GM08714 (cell line): ENCODE results near the gene PDE6D.
"Not testable (repeated sequence)": the region's sequence is repeated elsewhere in the genome, so short reads cannot be mapped to it uniquely, and the experiment has no call there.

Experiments
- H3K4me3 ChIP-seq: fragments of 200-500 bp; sonication (Bioruptor generic); 2 replicates; pipeline ENCODE4 v1.5.1; 2014; ENCODE audit warnings: mild to moderate bottlenecking, low read length, inconsistent platforms
- ZNF274 ChIP-seq: IDR thresholded peaks from 2 replicates; pipeline ENCODE4 v1.6.1; 2012; ENCODE audit warnings: mild to moderate bottlenecking, low read depth, low read length

The PDE6D gene

DNA sequence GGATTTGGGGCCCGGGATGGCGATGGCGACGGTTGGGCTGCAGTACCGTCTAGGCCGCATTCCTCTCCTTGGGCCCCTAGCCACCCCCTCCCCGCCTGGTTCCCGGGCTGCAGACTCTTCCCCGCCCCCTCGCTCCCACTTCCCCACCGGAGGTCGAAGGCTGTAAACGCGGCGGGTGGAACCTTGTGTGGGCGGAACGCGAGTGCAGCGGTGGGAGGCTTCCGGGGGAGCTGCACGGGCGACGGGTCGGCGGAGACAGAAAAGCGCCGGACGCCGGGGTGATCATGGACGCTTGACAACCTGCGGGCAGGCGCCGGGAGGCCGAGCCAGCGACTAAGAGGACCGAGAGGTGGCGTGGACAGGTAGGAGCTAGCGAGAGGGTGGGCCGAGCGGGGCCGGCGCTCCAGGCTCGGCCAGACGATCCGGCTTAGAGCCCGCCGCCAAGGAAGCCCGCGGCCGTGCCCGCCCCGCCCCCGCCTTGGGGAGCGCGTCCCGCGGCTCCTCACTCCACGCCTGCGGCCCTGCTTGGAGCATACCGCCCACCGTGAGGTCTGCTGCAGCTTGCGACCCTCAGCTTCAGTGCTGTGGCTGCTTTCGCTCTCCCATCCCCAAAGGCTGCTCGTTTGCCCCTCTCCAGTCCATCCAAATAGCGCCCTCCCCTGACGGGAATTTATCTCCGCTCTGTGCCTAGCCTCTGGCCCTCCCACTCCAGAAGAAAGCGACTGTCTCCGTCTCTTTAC is 5.3 kb upstream of the PDE6D start, which contains the start of gene COPS7B:
Gene COPS7B, plus strand, starts transcription at position 269 of the 740 bp plus-strand sequence. CDS start 2,126 bp downstream, outside the sequence.
- TF ChIP-seq ZNF274, result no peak
- H3K4me3 ChIP-seq, result peak within 1 kb of the TSS; percentile 93

- no peak for TF ChIP-seq ZNF274
- H3K4me3 ChIP-seq, result peak overlapping the region; percentile 93; the same call in 1 of the 2 replicates
These were observed 4.7 kb upstream of the PDE6D start for GRCh38 chr2:231785822-231786176.

GRCh38 chr2:231785413-231785812 is 4.3 kb upstream of the PDE6D start:
- H3K4me3 ChIP-seq, result no peak overlapping the region
- TF ChIP-seq ZNF274, result no peak

- TF ChIP-seq ZNF274, result no peak
- peak overlapping the region; percentile 77 for H3K4me3 ChIP-seq
These were observed 980 bp upstream of the PDE6D start for GRCh38 chr2:231781798-231782726.

DNA sequence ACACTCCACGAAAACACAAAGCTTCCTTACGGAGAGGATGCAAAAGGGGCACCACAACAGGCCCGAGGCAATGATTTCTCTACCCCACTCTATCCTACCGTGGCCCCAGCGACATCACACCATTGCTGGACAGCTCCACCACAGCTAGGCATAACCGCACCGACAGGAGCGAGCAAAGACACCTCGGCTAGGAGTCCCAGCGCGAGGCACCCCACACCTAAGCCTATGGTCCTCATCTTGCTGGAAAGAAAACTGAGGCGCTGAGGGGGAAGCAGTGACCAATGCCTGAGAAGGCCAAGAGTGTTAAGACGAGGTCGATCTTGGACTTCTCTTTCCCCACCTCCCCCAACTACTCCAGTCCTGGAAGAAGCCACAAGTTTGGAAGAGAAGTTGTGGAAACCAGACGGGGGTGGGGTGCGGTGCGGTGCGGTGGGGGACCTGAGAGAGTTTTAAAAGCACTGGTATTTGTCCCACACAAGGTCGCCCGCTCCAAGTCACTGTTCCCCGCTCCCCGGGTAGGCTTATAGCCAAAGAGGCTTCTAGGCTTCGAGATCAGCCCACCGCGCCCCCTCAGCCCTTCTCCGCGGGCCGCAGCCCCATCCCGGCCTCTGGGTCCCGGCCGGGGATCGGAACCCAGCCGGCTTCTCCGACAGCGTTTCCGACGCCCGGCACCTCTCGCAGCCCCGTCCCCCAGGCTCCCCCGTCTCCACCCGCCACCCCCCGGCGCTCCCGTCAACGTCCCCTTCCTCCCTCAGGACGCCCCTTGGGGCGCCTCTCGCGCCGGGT is 766 bp downstream of the PDE6D start:
- no peak for TF ChIP-seq ZNF274

GRCh38 chr2:231769170-231770136 is 11.6 kb downstream of the PDE6D start:
- TF ChIP-seq ZNF274, result no peak
- peak overlapping the region; percentile 16; the same call in 1 of the 2 replicates for H3K4me3 ChIP-seq

More for the DNA sequence above, 766 bp downstream of the PDE6D start:
- peak overlapping the region; percentile 77 for H3K4me3 ChIP-seq

DNA sequence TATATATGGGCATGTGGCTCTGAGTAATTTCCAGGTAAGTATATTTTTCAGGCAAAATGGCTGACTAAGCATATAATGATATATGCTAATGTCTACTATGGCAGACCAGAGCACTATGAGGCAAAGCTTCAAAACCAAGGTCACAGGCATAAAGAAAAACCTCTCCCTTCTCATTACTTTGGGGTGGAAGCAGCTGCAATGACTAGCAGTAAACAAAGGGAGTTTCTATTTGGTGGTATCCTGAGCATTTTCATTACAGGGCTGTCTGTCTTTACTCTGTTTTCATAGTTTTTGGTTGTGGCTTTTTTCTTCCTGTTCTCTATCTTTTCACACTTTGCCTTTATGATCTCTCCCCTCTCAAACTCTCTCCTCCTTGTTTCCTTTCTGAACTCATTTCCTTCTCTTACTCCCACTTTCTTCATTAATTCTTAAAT is 15.6 kb downstream of the PDE6D start:
- no peak for TF ChIP-seq ZNF274
- no peak overlapping the region for H3K4me3 ChIP-seq

- TF ChIP-seq ZNF274, result no peak
- no peak overlapping the region for H3K4me3 ChIP-seq
These were observed 16.3 kb downstream of the PDE6D start for GRCh38 chr2:231764760-231765159.

DNA sequence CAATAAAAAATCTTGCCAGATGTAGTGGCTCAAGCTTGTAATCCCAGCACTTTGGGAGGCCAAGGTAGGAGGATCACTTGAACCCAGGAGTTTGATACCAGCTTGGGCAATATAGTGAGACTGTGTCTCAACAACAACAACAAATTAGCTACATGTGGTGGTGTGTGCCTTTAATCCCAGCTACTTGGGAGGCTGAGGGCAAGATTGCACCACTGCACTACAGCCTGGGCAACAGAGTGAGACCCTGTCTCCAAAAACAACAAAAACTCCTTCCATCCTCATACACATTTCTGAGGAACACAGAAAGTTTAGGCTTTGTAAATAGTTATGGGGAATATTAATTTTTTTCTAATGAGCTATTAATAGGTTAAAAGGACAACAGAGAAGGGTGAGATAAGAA is 17.0 kb downstream of the PDE6D start:
- no peak overlapping the region for H3K4me3 ChIP-seq
- no peak for TF ChIP-seq ZNF274

GRCh38 chr2:231761735-231762134 is 19.3 kb downstream of the PDE6D start:
- TF ChIP-seq ZNF274, result no peak
- H3K4me3 ChIP-seq, result no peak overlapping the region

GRCh38 chr2:231752061-231752460 is 29.0 kb downstream of the PDE6D start:
- TF ChIP-seq ZNF274, result no peak
- no peak overlapping the region for H3K4me3 ChIP-seq

DNA sequence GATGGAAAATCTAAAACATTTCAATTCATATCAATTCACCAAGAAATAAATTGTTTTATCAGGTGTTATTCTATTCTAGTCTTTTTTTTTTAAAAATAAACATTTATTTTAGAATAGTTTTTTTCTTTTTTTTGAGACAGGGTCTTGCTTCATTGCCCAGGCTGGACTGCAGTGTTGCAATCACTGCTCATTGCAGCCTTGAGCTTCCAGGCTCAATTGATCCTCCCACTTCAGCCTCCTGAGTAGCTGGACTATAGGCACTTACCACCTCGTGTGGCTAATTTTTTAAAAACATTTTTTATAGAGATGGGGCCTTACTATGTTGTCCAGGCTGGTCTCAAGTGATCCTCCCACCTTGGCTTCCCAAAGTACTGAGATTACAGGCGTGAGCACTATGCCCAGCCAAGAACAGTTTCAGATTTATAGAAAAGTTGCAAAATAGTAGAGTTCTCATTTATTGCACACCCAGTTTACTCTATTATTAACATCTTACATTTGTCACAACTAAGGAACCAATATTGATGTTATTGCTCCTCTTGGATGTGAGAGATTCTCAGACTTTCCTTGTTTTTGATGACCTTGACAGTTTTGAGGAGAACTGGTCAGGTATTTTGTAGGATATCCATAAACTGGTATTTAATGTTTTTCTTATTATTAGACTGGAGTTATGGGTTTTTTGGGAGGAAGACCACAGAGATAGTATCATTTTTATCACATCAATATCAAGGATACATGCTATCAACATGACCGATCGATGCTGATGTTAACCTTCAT is 29.9 kb downstream of the PDE6D start:
- TF ChIP-seq ZNF274, result no peak

DNA sequence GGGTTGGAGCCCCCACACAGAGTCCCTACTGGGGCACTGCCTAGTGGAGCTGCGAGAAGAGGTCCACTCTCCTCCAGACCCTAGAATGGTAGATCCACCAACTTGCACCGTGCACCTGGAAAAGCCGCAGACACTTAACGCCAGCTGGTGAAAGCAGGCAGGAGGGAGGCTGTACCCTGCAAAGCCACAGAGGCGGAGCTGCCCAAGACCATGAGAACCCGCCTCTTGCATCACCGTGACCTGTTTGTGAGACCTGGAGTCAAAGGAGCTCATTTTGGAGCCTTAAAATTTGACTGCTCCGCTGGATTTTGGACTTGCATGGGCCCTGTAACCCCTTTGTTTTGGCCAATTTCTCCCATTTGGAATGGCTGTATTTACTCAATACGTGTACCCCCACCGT is 32.1 kb downstream of the PDE6D start:
- H3K4me3 ChIP-seq, result not testable (repeated sequence)

More for the DNA sequence above, 29.9 kb downstream of the PDE6D start:
- H3K4me3 ChIP-seq, result no peak overlapping the region

GRCh38 chr2:231748153-231748896 is 32.8 kb downstream of the PDE6D start:
- H3K4me3 ChIP-seq, result not testable (repeated sequence)
